Right cardiac atrium (tissue), 5 donors: ENCODE results near the gene ACP6. TPM values are rescaled to one million over a fixed set of nuclear protein-coding genes. Genes with fewer than 3 reads are reported as not detected.

ENCODE experiments used
- ATAC-seq, 2 donors: fragments of 200-7000 bp; cut with Tn5 transposase; one replicate each; pipeline versions ENCODE4 v1.8.0 to v1.9.1; 2020; ENCODE audit warnings: moderate library complexity in 2 of 2, mild to moderate bottlenecking in 1 of 2
- DNase-seq, 3 donors: peaks; one replicate each; pipeline ENCODE4 v3.0.0-alpha.2; 2020
- H3K27ac ChIP-seq: one replicate; pipeline ENCODE4 v1.5.1; 2013; ENCODE audit warnings: mild to moderate bottlenecking, low read length, control low read depth, moderate library complexity
- H3K27me3 ChIP-seq: one replicate; pipeline ENCODE4 v1.6.1; 2013; ENCODE audit not compliant: control insufficient read depth, insufficient read depth
- H3K4me1 ChIP-seq: one replicate; pipeline ENCODE4 v1.6.1; 2013; ENCODE audit warnings: low read length; ENCODE audit not compliant: control insufficient read depth, insufficient read depth
- H3K4me3 ChIP-seq: one replicate; pipeline ENCODE4 v1.5.1; 2013; ENCODE audit warnings: low read length, control low read depth
- H3K9me3 ChIP-seq: one replicate; pipeline ENCODE4 v1.6.1; 2013; ENCODE audit warnings: low read length; ENCODE audit not compliant: control insufficient read depth
- WGBS: extraction: QIAGEN DNeasy Blood & Tissue Kit; methylation state at CpG from one replicate; pipeline ENCODE4 v1.1.7; 2013; 5-methylcytosine and 5-hydroxymethylcytosine counted together
- intact Hi-C, 4 donors: fragments of 100-400 bp; cut with DNase I; formaldehyde crosslinking; loops; one replicate each; pipeline versions ENCODE4 v1.11.0 to v1.14.0; 2022 to 2023
- polyA plus RNA-seq: library from polyadenylated mRNA; stranded (reverse); fragments of 200-250 nt; gene quantifications from one replicate; pipeline ENCODE4 v1.2.3, GENCODE V29; 2013
- total RNA-seq, 4 donors: library from RNA; stranded (reverse); fragmentation: NEBNext Ultra II Directional; extraction: Animal tissue kit (Norgen Biotek cat#: 25700); gene quantifications; one replicate each; pipeline ENCODE4 v1.2.1, GENCODE V29; 2021
- donor health status: healthy with polysubstance abuse.
- donor health status: DM: no; HTN: yes; CAD: no.
- donor health status: DM: no; HTN: no; CAD: no.
- donor health status: DM: no; HTN: yes; CAD: no; lungs with severe emphysema.
- donor health status: DM: yes; HTN: yes; CAD: no.

The ACP6 gene
- total and polyA plus RNA-seq, 5 donors = 13.1 to 27.9 (median 16.3) TPM

DNA sequence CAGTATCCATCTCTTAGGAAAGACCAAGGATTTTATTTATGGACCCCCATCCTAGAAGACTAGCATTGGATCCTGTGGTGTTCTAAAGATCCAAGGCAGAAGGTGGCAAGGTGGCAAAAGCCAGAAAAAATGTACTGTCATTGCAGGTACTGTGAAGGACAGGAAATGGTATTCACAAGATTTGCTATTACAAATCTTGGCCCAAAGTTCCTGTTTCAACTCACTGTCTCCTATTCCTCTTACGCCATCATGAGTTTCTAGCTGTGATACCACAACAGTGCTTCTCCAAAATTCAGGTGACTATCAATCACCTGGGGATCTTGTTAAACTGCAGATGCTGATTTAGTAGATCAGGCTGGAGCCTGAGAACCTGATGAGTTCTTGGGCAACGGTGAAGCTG is 21.4 kb downstream of the ACP6 start:
- Histone ChIP-seq H3K27ac (no peak overlapping the region), H3K4me3 (no peak overlapping the region), H3K9me3 (no peaks in the 10 kb centered on the region), H3K4me1 (no peaks in the 10 kb centered on the region), H3K27me3 (no peaks in the 10 kb centered on the region)
- WGBS = 89% methylated on average over 2 of the region's 2 CpGs
- intact Hi-C loops = loop anchor here in 1 of 4 donors (10.0 kb wide), 1 partner anchor 246 kb away; no protein-coding TSS in a partner anchor
- no peak for DNase-seq
- ATAC-seq = no peak

DNA sequence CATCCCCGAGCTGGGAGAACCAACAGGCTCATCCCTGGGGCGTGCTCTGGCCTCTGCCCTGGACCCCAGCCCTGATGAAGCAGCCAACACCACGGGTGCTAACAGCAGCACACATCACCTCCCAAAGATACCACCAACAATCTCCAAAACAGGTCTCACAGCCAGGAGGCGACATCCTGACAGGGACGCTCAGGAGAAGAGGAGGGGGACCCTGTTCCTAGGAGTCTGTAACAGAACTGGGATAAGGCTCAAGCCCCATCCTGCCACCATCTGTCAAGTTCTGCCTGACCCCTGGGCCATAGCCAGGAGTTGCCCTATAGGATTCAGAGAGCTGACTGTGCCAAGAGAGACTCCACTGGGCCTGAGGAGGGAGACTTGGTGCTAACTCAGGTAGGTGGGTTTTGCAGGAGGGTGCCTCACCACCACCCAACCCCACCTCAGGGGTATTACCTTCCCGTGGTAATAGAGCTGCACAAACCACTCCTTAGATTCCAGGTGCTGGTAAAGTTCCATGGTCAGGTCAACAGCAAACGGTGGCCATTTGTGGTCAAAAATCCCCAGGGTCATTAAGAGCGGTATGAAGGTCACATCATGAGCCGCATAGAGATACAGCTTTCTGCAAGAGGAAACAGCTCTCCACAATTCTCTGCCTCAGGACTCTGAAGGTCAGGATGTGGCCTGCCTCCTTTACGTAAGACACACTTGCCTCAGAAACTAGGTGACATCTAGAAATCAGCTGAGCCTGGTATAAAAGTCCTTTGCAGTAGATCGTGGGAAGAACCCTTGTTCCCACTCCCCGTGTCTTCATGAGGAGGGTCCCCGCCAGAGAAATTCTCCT is 22.3 kb downstream of the ACP6 start:
- no peak for DNase-seq
- intact Hi-C loops = loop anchor here in 1 of 4 donors (10.0 kb wide), 1 partner anchor 247 kb away; no protein-coding TSS in a partner anchor
- Histone ChIP-seq H3K4me1 (no peaks in the 10 kb centered on the region), H3K9me3 (no peaks in the 10 kb centered on the region), H3K27ac (no peak overlapping the region), H3K4me3 (no peak overlapping the region), H3K27me3 (no peaks in the 10 kb centered on the region)
- 82% methylated on average over 13 of the region's 13 CpGs for WGBS
- ATAC-seq = no peak

DNA sequence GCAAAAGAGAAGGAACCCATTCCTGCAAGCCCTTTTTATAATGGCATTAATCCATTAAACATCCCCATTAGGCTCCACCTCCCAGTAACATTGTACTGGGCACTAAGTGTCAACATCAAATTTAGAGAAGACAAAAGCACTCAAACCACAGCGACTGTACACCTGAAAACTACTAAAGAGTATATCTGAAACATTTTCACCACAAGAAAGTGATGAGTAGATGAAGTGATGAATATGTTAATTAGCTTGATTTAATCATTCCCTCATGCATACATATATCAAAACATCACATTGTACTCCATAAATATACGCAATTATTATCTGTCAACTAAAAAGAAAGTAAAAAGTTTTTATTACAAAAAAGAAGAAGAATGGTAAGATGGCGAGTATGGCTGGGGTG is 26.4 kb downstream of the ACP6 start:
- Histone ChIP-seq H3K4me1 (no peaks in the 10 kb centered on the region), H3K9me3 (no peaks in the 10 kb centered on the region), H3K4me3 (no peak overlapping the region), H3K27ac (no peak overlapping the region), H3K27me3 (no peaks in the 10 kb centered on the region)
- DNase-seq = no peak
- ATAC-seq = no peak
- intact Hi-C loops = loop anchor here in 2 of 4 donors (5.0 to 10.0 kb wide), 2 partner anchors 147 to 251 kb away; no protein-coding TSS in a partner anchor
- 92% methylated on average over 3 of the region's 3 CpGs for WGBS

DNA sequence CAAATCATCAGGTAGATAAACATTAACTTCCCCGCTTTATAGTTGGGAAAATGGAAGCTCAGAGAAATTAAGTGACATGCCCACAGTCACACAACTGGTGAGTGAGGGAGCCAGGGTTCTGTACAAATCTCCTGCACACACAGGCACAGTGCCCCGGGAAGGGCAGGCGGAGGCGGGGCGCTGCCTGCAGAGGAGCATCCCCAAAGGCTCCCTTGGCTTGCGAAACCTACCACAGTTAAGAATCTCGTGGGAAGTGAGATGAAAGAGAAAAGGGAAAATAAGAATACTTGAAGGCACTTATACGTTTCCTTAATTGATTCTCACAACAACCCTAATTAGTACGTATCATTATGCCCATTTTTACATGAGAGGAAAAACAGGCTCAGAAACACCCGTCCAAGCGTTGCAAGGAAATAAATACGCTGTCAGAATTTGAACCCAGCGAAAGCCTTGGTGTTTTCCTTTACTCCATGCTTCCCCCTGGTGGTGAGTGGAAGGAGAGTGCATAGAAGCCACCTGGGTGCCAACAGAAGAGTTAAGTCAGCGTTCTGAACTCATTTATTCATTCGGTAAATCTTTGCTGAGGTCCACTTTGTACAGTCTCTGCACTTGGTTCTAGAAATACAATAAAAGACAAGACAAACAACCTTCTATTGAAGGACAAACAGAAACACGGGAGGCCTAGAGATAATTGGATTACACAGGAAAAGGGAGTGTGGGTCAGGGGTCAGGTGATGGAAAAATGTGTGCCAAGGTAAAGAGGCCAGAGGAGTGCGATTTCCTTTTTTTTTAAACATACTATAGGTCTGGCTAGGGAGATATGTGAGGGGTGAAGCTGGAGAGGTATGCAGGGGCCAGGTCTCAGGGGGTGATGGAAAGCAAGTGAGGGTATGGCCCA is 28.4 kb downstream of the ACP6 start:
- H3K27me3 ChIP-seq = no peaks in the 10 kb centered on the region
- DNase-seq = no peak
- H3K27ac ChIP-seq = no peak overlapping the region
- H3K4me3 ChIP-seq = no peak overlapping the region
- ATAC-seq = peak in 1 of 2 donors; percentile 60
- WGBS = 65% methylated on average over 17 of the region's 17 CpGs
- H3K9me3 ChIP-seq = no peaks in the 10 kb centered on the region
- intact Hi-C loops = loop anchor here in 2 of 4 donors (5.0 to 10.0 kb wide), 2 partner anchors 145 to 253 kb away; no protein-coding TSS in a partner anchor
- H3K4me1 ChIP-seq = no peaks in the 10 kb centered on the region

DNA sequence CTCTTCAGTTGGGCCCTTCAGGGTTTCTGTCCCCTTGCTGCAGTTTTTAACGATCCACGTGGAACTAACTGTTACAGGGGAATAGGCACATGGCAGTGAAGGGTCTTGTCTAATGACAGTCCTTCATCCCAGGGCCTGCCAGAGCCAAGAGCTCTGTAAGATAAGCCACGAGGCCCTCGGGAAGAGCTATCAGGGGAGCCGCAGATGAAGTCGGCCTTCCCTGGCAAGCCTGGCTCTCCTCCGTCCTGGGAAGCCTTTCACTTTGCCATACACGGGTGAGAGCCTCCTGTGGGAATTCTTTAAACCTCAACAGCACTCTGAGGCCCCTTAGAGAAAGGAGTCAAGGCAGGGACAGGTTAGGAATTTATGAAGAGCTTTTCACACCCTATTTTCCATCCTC is 29.0 kb downstream of the ACP6 start:
- Histone ChIP-seq H3K4me1 (no peaks in the 10 kb centered on the region), H3K27ac (no peak overlapping the region), H3K4me3 (no peak overlapping the region), H3K9me3 (no peaks in the 10 kb centered on the region), H3K27me3 (no peaks in the 10 kb centered on the region)
- intact Hi-C loops = loop anchor here in 2 of 4 donors (5.0 to 10.0 kb wide), 2 partner anchors 144 to 254 kb away; no protein-coding TSS in a partner anchor
- 31% methylated on average over 8 of the region's 8 CpGs for WGBS
- ATAC-seq (peak; percentile 47 to 54), DNase-seq (peak in 1 of 3 donors; percentile 60)

DNA sequence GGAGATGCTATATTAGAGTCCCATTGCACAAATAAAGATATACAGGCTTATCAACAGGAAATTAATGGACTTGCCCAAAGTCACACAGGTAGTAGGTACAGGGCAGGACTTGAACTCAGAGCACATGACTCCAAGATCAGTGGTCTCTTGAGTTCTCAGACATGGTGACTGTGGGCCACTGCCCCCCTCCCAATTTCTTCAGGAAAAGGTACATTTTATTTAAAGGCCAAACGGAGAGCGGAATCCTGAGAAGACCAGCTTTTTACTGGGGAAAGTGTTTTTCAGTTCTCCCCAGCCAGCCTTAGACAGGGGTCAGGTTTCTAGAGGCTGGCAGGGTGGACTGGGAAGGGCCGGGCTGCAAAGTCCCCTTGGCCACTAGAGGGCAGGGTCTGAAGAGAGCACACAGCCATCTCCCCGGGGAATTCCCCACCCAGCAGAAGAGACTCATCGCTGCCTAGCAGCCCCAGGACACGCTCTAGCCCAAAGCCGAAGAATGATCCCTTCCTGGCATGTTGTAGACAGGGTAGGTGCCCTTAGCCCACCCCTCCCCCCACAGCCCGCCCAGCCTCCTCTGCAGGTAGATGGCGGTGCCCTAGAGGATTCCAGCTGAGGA is 29.7 kb downstream of the ACP6 start:
- no peaks in the 10 kb centered on the region for H3K4me1 ChIP-seq
- no peaks in the 10 kb centered on the region for H3K27me3 ChIP-seq
- no peak overlapping the region for H3K4me3 ChIP-seq
- 40% methylated on average over 9 of the region's 9 CpGs for WGBS
- intact Hi-C loops = loop anchor here in 2 of 4 donors (5.0 to 10.0 kb wide), 2 partner anchors 143 to 254 kb away; no protein-coding TSS in a partner anchor
- DNase-seq (peak; percentile 69 to 83 (median 81)), ATAC-seq (peak; percentile 76 to 91)
- H3K9me3 ChIP-seq = no peaks in the 10 kb centered on the region
- H3K27ac ChIP-seq = no peak overlapping the region

DNA sequence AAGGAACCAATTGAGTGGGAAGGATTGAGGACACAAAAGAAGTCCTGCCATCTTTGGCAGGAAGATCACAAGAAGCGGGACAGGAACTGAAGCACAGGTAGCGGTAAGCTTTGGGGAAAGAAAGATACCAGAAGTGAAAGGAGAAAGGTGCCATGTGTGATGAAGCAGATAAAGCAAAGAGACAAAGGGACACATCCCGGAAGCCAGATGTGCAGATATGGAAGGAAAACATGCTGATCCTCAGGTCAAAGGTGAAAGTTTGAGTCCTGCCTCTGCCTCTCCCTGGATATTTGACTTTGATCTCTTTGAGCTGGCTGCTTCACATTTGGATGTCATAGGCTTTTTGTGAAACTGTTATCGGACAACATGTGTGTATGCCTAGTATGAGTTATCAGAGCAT is 34.0 kb downstream of the ACP6 start:
- WGBS = 94% methylated on average over 4 of the region's 4 CpGs
- ATAC-seq (no peak), DNase-seq (no peak)
- H3K9me3 ChIP-seq = no peaks in the 10 kb centered on the region
- H3K27me3 ChIP-seq = no peaks in the 10 kb centered on the region
- H3K4me3 ChIP-seq = no peak overlapping the region
- H3K4me1 ChIP-seq = no peaks in the 10 kb centered on the region
- intact Hi-C loops = loop anchor here in 1 of 4 donors (10.0 kb wide), 1 partner anchor 258 kb away; no protein-coding TSS in a partner anchor
- H3K27ac ChIP-seq = no peak overlapping the region

DNA sequence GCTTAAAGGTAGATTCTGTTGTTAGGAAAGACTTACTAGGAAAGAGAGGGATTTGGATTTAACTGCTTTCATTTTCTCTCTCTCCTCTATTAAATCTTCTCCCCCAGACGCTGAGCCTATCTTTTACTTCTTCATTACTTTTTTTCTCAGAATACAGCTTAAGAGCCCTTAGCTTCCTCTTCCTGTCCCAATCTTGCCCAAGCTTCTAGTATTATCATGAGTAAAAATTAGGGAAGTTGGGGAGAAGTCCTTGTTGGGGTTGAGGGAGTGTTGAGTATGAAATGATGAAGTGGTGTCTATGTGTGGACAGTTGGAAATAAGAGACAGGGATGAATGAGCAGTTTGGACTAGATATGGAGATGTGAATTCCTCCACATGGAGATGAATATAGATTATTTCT is 35.0 kb downstream of the ACP6 start:
- Histone ChIP-seq H3K9me3 (no peaks in the 10 kb centered on the region), H3K27ac (no peak overlapping the region), H3K4me1 (no peaks in the 10 kb centered on the region), H3K27me3 (no peaks in the 10 kb centered on the region), H3K4me3 (no peak overlapping the region)
- DNase-seq = no peak
- peak; percentile 47 to 50 for ATAC-seq
- intact Hi-C loops = loop anchor here in 1 of 4 donors (10.0 kb wide), 1 partner anchor 259 kb away; no protein-coding TSS in a partner anchor
- WGBS = 68% methylated on average over 1 of the region's 1 CpG

DNA sequence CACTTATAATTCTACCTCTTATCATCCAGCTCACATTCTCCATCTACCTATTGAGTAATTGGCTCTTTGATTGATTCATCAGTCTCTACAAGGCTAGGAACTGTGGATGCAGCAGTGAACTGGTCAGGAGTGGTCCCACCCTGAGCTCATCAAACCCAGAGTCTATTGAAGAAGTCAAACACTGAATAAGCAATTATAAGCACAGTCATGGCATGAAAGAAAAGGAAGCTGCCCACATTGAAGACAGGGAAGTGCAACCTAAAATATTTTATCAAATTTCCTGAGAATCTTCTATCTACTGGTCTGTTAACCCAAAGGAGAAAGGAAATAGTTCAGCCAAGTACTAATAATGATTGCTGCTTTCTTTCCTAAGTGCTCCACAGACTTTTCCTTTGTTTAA is 35.7 kb downstream of the ACP6 start:
- no peaks in the 10 kb centered on the region for H3K27me3 ChIP-seq
- no peak overlapping the region for H3K4me3 ChIP-seq
- no peaks in the 10 kb centered on the region for H3K9me3 ChIP-seq
- intact Hi-C loops = loop anchor here in 2 of 4 donors (5.0 to 10.0 kb wide), 2 partner anchors 142 to 260 kb away; no protein-coding TSS in a partner anchor
- DNase-seq = no peak
- H3K4me1 ChIP-seq = no peaks in the 10 kb centered on the region
- no peak overlapping the region for H3K27ac ChIP-seq
- ATAC-seq = no peak

DNA sequence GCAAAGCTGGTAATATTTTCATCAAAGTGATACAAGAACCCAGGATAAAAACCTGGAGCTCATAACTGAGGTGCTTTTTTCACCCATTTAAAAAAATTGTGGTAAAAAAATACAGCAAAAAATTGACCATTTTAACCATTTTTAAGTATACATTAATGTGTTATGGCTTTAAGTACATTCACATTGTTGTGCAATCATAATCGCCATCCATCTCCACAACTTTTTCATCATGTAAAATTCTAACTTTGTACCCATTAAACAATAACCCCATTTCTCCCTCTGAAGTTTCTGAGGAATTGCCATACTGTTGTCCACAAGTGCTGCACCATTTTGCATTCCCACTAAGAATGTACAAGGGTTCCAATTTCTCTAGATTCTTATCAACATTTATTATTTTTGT is 36.6 kb downstream of the ACP6 start:
- ATAC-seq = no peak
- Histone ChIP-seq H3K27me3 (no peaks in the 10 kb centered on the region), H3K4me1 (no peaks in the 10 kb centered on the region), H3K27ac (no peak overlapping the region), H3K4me3 (no peak overlapping the region), H3K9me3 (no peaks in the 10 kb centered on the region)
- DNase-seq = no peak
- WGBS = 95% methylated on average over 1 of the region's 1 CpG
- intact Hi-C loops = loop anchor here in 2 of 4 donors (5.0 to 10.0 kb wide), 2 partner anchors 141 to 261 kb away; no protein-coding TSS in a partner anchor
